KMS-11 (cell line): Measurements from ENCODE around the gene CMIP.

Source experiments
- H2AFZ ChIP-seq: fragments of 200-600 bp; sonication (generic); 2 replicates; pipeline ENCODE4 v1.6.1; 2016; ENCODE audit warnings: antibody characterized with exemption, mixed run types, low read depth
- H3K27ac ChIP-seq: fragments of 200-600 bp; sonication (generic); 2 replicates; pipeline ENCODE4 v1.6.1; 2016; ENCODE audit warnings: mild to moderate bottlenecking, mixed run types
- H3K27me3 ChIP-seq: fragments of 200-600 bp; sonication (generic); 2 replicates; pipeline ENCODE4 v1.6.1; 2017; ENCODE audit warnings: mild to moderate bottlenecking, low read depth, mixed run types, moderate library complexity; ENCODE audit not compliant: insufficient read depth
- H3K36me3 ChIP-seq: fragments of 200-600 bp; sonication (generic); 2 replicates; pipeline ENCODE4 v1.6.1; 2017; ENCODE audit warnings: mild to moderate bottlenecking, mixed run types; ENCODE audit not compliant: insufficient read depth
- H3K4me1 ChIP-seq: fragments of 200-600 bp; sonication (generic); 2 replicates; pipeline ENCODE4 v1.6.1; 2016; ENCODE audit warnings: mild to moderate bottlenecking, low read depth, mixed run types; ENCODE audit not compliant: poor library complexity, severe bottlenecking
- H3K4me2 ChIP-seq: fragments of 200-600 bp; sonication (generic); 2 replicates; pipeline ENCODE4 v1.7.0; 2016; ENCODE audit warnings: mild to moderate bottlenecking, mixed run types
- H3K4me3 ChIP-seq: fragments of 200-600 bp; sonication (generic); IDR thresholded peaks from 2 replicates; pipeline ENCODE4 v1.6.1; 2017; ENCODE audit warnings: low read depth, low read length, mixed read lengths; ENCODE audit not compliant: insufficient read depth
- H3K79me2 ChIP-seq: fragments of 200-600 bp; sonication (generic); 2 replicates; pipeline ENCODE4 v1.6.1; 2016; ENCODE audit warnings: low read depth, mixed run types; ENCODE audit not compliant: insufficient read depth
- H3K9ac ChIP-seq: fragments of 200-600 bp; sonication (generic); 2 replicates; pipeline ENCODE4 v1.6.1; 2016; ENCODE audit warnings: mild to moderate bottlenecking, mixed run types
- H4K20me1 ChIP-seq: fragments of 200-600 bp; sonication (generic); 2 replicates; pipeline ENCODE4 v1.6.1; 2016; ENCODE audit warnings: mild to moderate bottlenecking, mixed run types; ENCODE audit not compliant: insufficient read depth
- CTCF ChIP-seq: fragments of 200-600 bp; sonication (generic); conservative IDR thresholded peaks from 2 replicates; pipeline ENCODE4 v1.6.1; 2017; ENCODE audit warnings: low read depth, mild to moderate bottlenecking, antibody characterized with exemption, low read length, moderate library complexity, mixed read lengths

The CMIP gene

GRCh38 chr16:81645266-81645694 lies 200.7 kb downstream of the CMIP start:
- Histone ChIP-seq H4K20me1 (no peaks in the 10 kb centered on the region), H3K9ac (no peak overlapping the region), H3K4me3 (no peak overlapping the region), H3K36me3 (no peaks in the 10 kb centered on the region; the same call in 1 of the 2 replicates), H3K4me1 (peaks cover 36% of the 10 kb centered on the region), H3K79me2 (peaks cover 51% of the 10 kb centered on the region; the same call in 1 of the 2 replicates), H3K27me3 (no peaks in the 10 kb centered on the region), H3K4me2 (no peak overlapping the region), H2AFZ (no peak overlapping the region), H3K27ac (no peak overlapping the region)
- no peak for TF ChIP-seq CTCF

DNA sequence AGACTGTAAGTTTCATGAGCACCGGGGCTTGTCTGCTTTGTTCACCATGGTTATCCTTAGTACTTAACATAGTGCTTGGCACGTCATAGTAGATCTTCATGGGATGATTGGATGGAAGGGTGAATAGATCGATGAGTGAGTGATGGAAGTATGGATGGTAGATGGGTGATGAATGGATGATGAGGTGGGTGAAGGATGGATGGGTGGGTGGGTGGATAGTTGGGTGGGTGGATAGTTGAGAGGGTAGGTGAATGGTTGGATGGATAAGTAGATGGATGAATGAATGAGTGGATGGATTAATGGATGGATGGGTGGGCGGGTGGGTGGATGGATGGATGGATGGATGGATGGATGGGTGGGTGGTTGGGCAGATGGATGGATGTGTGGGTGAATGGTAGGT lies 201.3 kb downstream of the CMIP start:
- Histone ChIP-seq H4K20me1 (no peaks in the 10 kb centered on the region), H3K27ac (no peak overlapping the region), H2AFZ (no peak overlapping the region), H3K4me3 (no peak overlapping the region), H3K79me2 (peaks cover 54% of the 10 kb centered on the region; the same call in 1 of the 2 replicates), H3K27me3 (no peaks in the 10 kb centered on the region), H3K9ac (no peak overlapping the region), H3K4me2 (no peak overlapping the region), H3K36me3 (no peaks in the 10 kb centered on the region; the same call in none of the 2 replicates), H3K4me1 (peaks cover 42% of the 10 kb centered on the region)
- no peak for TF ChIP-seq CTCF

- Histone ChIP-seq H2AFZ (no peak overlapping the region), H3K4me2 (no peak overlapping the region), H3K4me1 (peaks cover 48% of the 10 kb centered on the region), H3K79me2 (peaks cover 54% of the 10 kb centered on the region; the same call in 1 of the 2 replicates), H3K9ac (no peak overlapping the region), H3K27me3 (no peaks in the 10 kb centered on the region), H3K36me3 (no peaks in the 10 kb centered on the region; the same call in none of the 2 replicates), H3K27ac (no peak overlapping the region), H4K20me1 (no peaks in the 10 kb centered on the region), H3K4me3 (no peak overlapping the region)
- TF ChIP-seq CTCF, result no peak
These were observed 202.0 kb downstream of the CMIP start for GRCh38 chr16:81646561-81646960.

DNA sequence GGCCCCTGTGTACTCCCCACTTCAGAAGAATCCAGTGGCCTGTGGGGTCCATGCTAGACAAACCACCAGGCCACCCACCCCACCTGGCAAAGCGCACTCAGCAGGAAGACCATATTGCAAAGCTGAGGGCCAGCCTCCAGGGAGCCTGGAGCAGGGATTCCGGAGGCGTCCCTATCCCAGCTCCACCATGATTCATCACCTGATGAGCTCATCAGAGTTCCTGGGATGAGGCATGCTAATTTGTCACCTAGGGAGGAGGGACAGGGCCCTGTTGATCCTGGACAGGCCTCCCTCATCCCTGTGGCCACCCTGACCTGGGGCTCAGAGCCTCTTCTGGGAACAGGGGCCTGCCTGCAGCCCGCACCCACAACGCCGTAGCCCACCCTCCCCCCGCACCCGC lies 202.9 kb downstream of the CMIP start:
- Histone ChIP-seq H3K36me3 (no peaks in the 10 kb centered on the region; the same call in none of the 2 replicates), H3K4me1 (peaks cover 58% of the 10 kb centered on the region), H3K27ac (no peak overlapping the region), H2AFZ (no peak overlapping the region), H3K9ac (no peak overlapping the region), H3K4me2 (no peak overlapping the region), H3K27me3 (no peaks in the 10 kb centered on the region), H3K4me3 (no peak overlapping the region), H3K79me2 (peaks cover 57% of the 10 kb centered on the region; the same call in 1 of the 2 replicates), H4K20me1 (no peaks in the 10 kb centered on the region)
- TF ChIP-seq CTCF, result no peak
